ENCODE measurements around the gene SH3TC1.

The SH3TC1 gene

DNA sequence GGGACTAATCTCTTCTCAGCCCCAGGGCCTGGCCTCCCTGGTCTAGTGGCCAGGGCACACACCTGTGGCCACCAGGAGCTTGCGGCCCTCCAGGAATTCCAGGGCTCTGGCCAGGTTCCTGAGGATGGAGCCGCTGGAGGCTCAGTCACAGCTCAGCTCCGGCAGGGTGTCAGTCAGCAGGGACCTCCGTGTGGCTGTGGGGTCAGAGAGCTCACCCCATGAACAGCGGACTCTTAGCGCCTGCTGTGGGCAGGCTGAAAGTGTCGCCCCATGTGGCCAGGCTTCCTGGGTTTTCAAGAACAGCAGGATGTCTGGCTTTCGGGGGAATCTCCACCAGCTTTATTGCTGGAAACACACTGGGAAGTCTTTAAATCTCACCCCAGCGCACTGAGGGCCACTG lies 19.3 kb upstream of the SH3TC1 start:
- in situ Hi-C loops (cut with HindIII; ENCODE audit: low sequenced_read_pairs): no loop called here

GRCh38 chr4:8180310-8181093 lies 18.6 kb upstream of the SH3TC1 start:
- in situ Hi-C loops (cut with HindIII; ENCODE audit: low sequenced_read_pairs): no loop called here

DNA sequence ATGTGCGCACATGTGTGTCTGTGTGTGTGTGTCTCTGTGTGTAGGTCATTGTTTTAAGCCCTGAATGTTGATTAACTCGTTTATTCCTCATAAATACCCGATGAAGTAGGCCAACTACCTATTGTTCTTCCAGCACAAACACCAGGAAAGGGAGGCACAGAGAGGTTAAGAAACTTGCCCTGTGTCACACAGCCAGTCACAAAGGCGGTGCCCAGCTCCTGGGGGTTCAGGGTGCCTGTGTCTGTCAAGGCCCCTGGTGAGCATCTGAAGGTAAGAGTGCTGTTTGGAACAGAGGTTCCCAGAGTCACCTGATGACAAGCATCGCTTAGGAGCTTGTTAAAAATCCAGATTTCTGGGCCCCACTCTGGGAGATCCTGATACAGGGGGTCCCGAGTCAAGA lies 18.0 kb upstream of the SH3TC1 start:
- in situ Hi-C loops (cut with HindIII; ENCODE audit: low sequenced_read_pairs): no loop called here

GRCh38 chr4:8181844-8182243 lies 17.2 kb upstream of the SH3TC1 start:
- in situ Hi-C loops (cut with HindIII; ENCODE audit: low sequenced_read_pairs): no loop called here

DNA sequence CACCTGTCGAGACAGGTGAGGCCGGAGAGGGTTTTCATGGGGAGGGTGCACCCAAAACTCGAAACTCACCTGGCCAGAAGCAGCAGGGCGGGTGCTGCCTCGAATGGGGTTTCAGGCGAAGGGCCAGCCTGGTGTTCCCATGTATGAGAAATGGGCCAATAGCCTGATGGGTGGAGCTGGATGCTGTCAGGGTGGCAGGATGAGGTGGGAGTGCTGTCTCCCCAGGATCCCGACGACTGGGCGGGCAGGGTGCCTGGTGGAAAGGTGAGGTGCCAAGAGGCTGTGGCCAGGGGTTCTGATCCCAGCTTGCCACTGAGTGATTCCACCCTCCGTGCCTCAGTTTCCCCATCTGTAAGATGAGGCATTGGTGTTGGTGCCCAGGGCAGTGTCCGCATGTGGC lies 16.8 kb upstream of the SH3TC1 start:
- in situ Hi-C loops (cut with HindIII; ENCODE audit: low sequenced_read_pairs): no loop called here

DNA sequence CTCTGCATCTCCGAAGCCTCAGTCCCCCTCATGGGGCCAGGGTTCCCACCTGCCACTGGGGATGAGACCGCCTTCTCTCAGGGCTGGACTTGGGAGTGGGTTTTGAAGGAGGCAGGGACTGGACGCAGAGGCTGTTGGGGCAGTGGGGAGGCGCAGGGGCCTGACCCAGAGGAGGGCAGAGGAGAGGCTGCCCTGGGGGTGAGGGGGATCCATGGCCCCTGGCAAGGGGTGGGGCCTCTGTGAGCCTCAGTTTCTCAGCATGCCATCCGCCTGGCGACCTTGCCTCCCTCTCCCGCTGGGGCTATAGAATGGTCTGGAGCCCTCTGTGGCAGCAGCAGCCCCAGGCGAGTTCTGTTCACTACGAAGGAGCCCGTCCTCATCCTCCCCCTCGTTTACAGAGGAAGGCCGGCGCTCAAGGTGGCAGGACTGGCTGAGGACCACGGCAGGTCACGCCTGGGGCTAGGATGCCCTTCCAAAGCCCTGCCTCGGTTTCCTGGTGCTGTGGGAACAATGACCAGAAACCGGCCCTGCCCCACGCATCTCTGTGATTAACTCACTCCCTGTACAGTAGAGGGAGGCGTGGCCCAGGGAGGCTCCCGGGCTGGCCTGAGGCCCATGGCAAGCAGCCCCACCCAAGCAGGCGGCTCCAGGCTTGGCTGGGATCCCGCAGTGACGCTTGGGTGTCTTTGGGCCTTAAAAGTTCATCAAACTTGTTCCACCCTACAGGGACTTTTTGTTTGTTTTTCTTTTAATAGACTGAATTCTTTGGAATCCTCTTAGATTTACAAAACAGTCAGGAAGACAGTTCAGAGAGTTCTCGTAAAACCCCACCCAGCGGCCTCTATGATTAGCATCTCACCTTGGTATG lies 16.0 kb upstream of the SH3TC1 start:
- in situ Hi-C loops (cut with HindIII; ENCODE audit: low sequenced_read_pairs): no loop called here

DNA sequence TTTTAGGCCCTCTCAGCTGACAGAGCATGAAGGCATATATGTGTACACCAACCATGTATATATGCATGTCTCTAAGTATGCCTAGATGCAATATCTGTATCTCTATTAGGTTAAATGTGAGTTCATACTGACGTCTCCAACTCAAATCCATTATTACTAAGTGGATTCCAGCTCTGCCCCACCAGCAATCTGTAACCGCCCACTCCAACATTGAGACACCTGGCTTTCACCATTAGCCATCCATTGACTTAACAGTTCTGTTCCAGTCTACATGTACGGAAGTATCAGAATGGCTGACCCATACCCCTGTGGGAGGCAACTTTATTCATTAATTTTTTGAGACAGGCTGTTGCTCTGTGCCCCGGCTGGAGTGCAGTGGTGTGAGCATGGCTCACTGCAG lies 15.0 kb upstream of the SH3TC1 start:
- in situ Hi-C loops (cut with HindIII; ENCODE audit: low sequenced_read_pairs): no loop called here

DNA sequence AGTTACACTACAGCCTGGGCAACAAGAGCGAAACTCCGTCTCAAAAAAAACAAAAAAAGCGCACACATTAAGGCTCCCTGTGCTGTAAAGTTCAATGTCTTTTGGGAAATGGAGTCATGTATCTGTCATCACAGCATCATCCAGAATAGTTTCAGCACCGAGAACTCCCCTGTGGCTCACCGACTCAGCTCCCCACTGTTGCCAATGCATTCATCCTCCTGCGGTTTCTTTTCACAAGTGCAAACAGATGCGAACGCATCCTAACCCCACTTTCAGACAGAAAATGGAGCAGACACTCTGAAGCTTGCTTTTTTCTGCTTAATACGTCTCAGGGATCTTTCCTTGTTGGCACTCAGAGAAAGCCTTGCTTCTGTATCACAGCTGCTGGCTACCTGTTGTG lies 13.8 kb upstream of the SH3TC1 start:
- in situ Hi-C loops (cut with HindIII; ENCODE audit: low sequenced_read_pairs): no loop called here

DNA sequence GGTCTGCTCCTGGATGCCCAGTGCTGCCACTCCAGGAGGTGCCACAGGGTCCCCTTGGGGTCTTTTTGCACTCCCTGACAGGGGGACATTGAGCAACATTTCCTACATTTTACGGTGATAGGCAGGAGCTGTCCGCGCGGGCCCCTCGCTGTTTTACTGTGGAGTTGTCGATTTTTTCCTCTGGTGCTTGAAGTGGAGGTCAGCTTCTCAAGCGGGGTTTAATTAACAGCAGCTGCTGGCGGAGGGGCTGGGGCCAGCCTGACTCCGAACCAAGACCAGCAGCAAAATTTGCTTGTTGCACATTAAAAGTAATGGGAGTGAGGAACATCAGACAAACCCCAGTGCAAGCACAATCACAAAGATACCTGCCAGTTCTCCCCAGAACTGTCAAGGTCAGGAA lies 13.2 kb upstream of the SH3TC1 start:
- in situ Hi-C loops (cut with HindIII; ENCODE audit: low sequenced_read_pairs): no loop called here

DNA sequence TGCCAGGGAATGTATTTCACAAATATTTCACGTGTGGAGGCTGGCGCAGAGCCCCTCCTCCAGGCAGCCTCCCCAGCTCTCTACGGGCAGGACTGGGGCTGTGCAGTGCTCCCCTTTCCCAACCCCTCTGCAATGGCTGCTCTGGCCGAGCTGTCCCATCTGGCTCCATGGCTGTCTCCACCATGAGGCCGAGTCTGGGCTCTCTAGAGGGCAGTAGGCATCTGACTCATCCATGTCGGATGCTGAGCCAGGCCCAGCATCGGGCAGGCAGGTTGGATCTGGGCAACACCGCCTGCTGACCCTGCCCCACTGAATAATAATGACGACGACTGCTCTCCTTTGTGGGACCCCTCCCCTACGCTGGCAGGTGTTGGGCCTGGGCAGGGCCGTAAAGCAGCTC lies 11.0 kb upstream of the SH3TC1 start:
- in situ Hi-C loops (cut with HindIII; ENCODE audit: low sequenced_read_pairs): no loop called here

GRCh38 chr4:8188743-8189550 lies 10.1 kb upstream of the SH3TC1 start:
- in situ Hi-C loops (cut with HindIII; ENCODE audit: low sequenced_read_pairs): no loop called here

- in situ Hi-C loops (cut with HindIII; ENCODE audit: low sequenced_read_pairs): no loop called here
These were observed 9.3 kb upstream of the SH3TC1 start for GRCh38 chr4:8189551-8190466.

DNA sequence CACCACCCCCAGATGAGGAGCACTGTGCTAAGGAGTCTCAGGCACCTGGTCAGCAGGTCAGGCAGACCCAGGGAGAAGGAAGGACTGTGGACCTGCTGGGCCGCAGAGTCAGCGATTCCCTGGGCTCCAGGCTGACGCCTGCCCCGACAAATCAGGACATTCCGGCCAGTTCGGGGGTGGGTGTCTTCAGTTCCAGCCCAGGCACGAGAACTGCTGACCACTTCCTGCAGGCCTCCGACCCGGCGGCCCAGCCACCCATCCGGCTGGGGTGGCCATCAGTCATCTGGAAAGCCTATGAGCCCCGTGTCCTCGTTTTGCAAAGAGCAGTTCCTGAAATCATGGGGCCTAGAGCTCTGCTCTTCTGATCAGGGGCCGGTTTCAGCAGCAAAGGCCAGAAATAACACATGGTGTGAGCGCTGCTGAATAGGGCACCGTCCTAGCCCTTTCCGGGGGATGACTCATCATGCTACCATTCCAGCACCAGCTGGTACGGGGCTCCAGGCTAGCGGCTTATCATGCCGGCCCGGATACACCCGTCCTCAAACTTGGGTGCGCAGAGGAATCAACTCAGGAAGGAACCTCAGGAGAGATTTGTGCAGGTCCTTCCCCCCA lies 7.8 kb upstream of the SH3TC1 start:
- in situ Hi-C loops (cut with HindIII; ENCODE audit: low sequenced_read_pairs): no loop called here

DNA sequence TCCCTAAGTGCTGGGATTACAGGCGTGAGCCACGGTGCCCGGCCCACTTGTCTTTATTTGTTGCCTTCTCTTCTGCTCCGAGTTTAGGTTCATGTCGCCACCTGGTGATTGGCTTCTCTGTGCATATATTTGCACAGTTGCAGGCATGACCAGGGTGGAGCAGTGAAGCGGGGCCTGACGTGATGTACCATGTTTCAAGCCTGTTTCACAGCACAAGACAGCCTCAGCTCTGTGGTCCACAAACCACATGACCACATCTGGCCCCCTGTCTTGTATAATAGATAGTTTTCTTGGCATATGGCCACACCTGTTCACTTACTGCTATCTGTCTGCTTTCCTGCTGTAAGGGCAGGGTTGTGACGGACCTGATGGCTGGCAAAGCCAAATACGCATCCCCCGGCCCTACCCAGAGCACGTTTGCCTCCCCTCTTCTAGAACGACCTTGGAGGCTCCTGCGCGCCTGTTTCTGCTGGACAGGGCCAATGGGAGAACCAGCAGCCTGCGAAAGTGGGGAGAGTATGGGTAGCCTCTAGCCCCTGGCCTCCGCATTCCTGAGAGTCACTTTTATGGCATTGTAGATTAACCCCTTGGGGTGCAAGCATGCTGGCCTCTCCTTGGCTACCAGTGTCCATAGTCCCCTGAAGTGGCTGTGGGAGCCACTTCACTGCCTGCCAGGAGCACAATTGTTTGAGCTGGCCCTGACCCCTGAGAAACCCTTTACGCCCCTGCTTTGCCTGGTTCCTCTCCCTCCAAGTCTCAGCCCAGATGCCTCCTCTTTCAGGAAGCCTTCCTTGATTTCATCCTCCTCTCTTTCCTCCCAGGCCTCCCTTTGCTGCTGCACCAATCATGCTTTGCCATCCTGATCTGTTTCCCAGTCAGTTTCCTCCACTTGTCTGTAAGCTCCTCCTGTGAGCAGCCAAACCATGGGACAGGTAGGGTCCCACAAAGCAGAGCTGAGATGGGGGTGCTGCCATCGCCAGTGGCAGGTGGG lies 6.0 kb upstream of the SH3TC1 start:
- in situ Hi-C loops (cut with HindIII; ENCODE audit: low sequenced_read_pairs): no loop called here

GRCh38 chr4:8194306-8195242 lies 4.5 kb upstream of the SH3TC1 start:
- in situ Hi-C loops (cut with HindIII; ENCODE audit: low sequenced_read_pairs): no loop called here

GRCh38 chr4:8195431-8195830 lies 3.7 kb upstream of the SH3TC1 start:
- in situ Hi-C loops (cut with HindIII; ENCODE audit: low sequenced_read_pairs): no loop called here

GRCh38 chr4:8195841-8196458 lies 3.1 kb upstream of the SH3TC1 start:
- in situ Hi-C loops (cut with HindIII; ENCODE audit: low sequenced_read_pairs): no loop called here

All from endothelial cell of hepatic sinusoid (primary cell).